ENCODE data around the gene RPTOR.

The RPTOR gene

GRCh38 chr17:80992948-80993624 lies 448.4 kb downstream of the RPTOR start:
- Histone ChIP-seq H3K4me3 (ENCODE audit: low read length) (peak overlapping the region; percentile 84), H2AFZ (ENCODE audit: low read depth, low read length) (no peak overlapping the region), H4K20me1 (ENCODE audit: insufficient read depth, low read length) (no peaks in the 10 kb centered on the region), H3K27me3 (ENCODE audit: low read depth, low read length) (peaks cover 4% of the 10 kb centered on the region), H3K36me3 (replicated peaks; ENCODE audit: low read depth, low read length) (no peaks in the 10 kb centered on the region), H3K79me2 (ENCODE audit: low read length) (peaks cover 9% of the 10 kb centered on the region), H3K4me1 (ENCODE audit: low read length) (peaks cover 12% of the 10 kb centered on the region), H3K9ac (ENCODE audit: low read length) (peak overlapping the region; percentile 72), H3K9me3 (ENCODE audit: insufficient read depth, low read length) (no peaks in the 10 kb centered on the region), H3K4me2 (ENCODE audit: low read length) (peak overlapping the region; percentile 97), H3K27ac (ENCODE audit: low read length) (no peak overlapping the region)
- no peak for TF ChIP-seq EZH2phosphoT487 (IDR thresholded peaks at IDR 0.05; ENCODE audit: low read depth)
- TF ChIP-seq, protein P1, sequence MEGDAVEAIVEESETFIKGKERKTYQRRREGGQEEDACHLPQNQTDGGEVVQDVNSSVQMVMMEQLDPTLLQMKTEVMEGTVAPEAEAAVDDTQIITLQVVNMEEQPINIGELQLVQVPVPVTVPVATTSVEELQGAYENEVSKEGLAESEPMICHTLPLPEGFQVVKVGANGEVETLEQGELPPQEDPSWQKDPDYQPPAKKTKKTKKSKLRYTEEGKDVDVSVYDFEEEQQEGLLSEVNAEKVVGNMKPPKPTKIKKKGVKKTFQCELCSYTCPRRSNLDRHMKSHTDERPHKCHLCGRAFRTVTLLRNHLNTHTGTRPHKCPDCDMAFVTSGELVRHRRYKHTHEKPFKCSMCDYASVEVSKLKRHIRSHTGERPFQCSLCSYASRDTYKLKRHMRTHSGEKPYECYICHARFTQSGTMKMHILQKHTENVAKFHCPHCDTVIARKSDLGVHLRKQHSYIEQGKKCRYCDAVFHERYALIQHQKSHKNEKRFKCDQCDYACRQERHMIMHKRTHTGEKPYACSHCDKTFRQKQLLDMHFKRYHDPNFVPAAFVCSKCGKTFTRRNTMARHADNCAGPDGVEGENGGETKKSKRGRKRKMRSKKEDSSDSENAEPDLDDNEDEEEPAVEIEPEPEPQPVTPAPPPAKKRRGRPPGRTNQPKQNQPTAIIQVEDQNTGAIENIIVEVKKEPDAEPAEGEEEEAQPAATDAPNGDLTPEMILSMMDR (IDR thresholded peaks at IDR 0.05; ENCODE audit: low read depth, low read length) = no peak

GRCh38 chr17:80995131-80995530 lies 450.5 kb downstream of the RPTOR start:
- no peak for TF ChIP-seq EZH2phosphoT487 (IDR thresholded peaks at IDR 0.05; ENCODE audit: low read depth)
- TF ChIP-seq, protein P1 (IDR thresholded peaks at IDR 0.05; ENCODE audit: low read depth, low read length) = no peak
- no peak overlapping the region for H3K9ac ChIP-seq (ENCODE audit: low read length)
- no peaks in the 10 kb centered on the region for H3K36me3 ChIP-seq (replicated peaks; ENCODE audit: low read depth, low read length)
- no peaks in the 10 kb centered on the region for H4K20me1 ChIP-seq (ENCODE audit: insufficient read depth, low read length)
- no peak overlapping the region for H3K4me3 ChIP-seq (ENCODE audit: low read length)
- H2AFZ ChIP-seq (ENCODE audit: low read depth, low read length) = no peak overlapping the region
- H3K27me3 ChIP-seq (ENCODE audit: low read depth, low read length) = no peaks in the 10 kb centered on the region
- no peaks in the 10 kb centered on the region for H3K9me3 ChIP-seq (ENCODE audit: insufficient read depth, low read length)
- no peak overlapping the region for H3K27ac ChIP-seq (ENCODE audit: low read length)
- H3K4me1 ChIP-seq (ENCODE audit: low read length) = peaks cover 12% of the 10 kb centered on the region
- H3K4me2 ChIP-seq (ENCODE audit: low read length) = no peak overlapping the region
- H3K79me2 ChIP-seq (ENCODE audit: low read length) = peaks cover 9% of the 10 kb centered on the region

GRCh38 chr17:80996422-80997305 lies 452.0 kb downstream of the RPTOR start:
- Histone ChIP-seq H3K36me3 (replicated peaks; ENCODE audit: low read depth, low read length) (no peaks in the 10 kb centered on the region), H3K4me1 (ENCODE audit: low read length) (peaks cover 8% of the 10 kb centered on the region), H3K9ac (ENCODE audit: low read length) (no peak overlapping the region), H3K4me3 (ENCODE audit: low read length) (no peak overlapping the region), H3K27ac (ENCODE audit: low read length) (no peak overlapping the region), H2AFZ (ENCODE audit: low read depth, low read length) (no peak overlapping the region), H3K79me2 (ENCODE audit: low read length) (peaks cover 9% of the 10 kb centered on the region), H3K27me3 (ENCODE audit: low read depth, low read length) (no peaks in the 10 kb centered on the region), H4K20me1 (ENCODE audit: insufficient read depth, low read length) (no peaks in the 10 kb centered on the region), H3K9me3 (ENCODE audit: insufficient read depth, low read length) (no peaks in the 10 kb centered on the region), H3K4me2 (ENCODE audit: low read length) (no peak overlapping the region)
- no peak for TF ChIP-seq EZH2phosphoT487 (IDR thresholded peaks at IDR 0.05; ENCODE audit: low read depth)
- TF ChIP-seq, protein P1 (IDR thresholded peaks at IDR 0.05; ENCODE audit: low read depth, low read length) = peak; percentile 10; the same call in 1 of the 2 replicates

DNA sequence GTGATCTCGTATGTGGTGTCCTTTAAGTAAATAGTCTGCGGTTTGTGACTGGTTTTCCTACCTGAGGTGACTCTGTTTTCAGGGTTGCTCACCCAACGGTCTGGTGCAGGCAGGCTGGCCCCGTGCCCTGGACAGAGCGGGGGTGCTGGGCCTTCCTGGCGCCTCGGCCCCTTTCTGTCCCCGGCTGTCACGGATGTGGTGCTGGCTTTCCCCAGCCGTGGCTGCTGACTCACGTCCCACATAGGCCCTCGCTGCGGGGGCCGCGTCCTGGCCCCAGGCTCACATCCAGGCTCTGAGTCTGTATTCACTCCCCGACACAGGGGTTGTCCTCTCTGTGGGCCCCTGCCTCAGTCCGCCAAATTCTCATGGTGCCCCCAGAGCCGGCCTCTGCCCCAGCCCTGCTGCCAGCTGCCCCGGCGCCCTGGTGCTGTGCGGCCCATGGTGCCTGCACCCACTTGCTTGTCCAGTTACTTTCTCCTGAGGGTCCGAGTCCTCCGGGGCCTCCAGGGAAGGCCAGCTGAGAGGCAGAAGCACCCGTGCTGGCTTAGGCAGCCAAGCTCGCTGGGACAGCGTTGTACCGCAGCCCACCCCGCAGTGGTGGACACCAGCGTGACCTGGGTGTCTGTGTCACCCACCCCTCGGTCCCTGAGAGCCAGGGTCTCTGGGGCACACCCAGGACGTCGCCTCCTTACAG lies 452.9 kb downstream of the RPTOR start:
- H3K4me2 ChIP-seq (ENCODE audit: low read length) = no peak overlapping the region
- H3K4me1 ChIP-seq (ENCODE audit: low read length) = peaks cover 8% of the 10 kb centered on the region
- no peaks in the 10 kb centered on the region for H3K36me3 ChIP-seq (replicated peaks; ENCODE audit: low read depth, low read length)
- peaks cover 5% of the 10 kb centered on the region for H3K79me2 ChIP-seq (ENCODE audit: low read length)
- no peaks in the 10 kb centered on the region for H3K27me3 ChIP-seq (ENCODE audit: low read depth, low read length)
- H3K27ac ChIP-seq (ENCODE audit: low read length) = no peak overlapping the region
- no peak overlapping the region for H3K9ac ChIP-seq (ENCODE audit: low read length)
- TF ChIP-seq, protein P1 (IDR thresholded peaks at IDR 0.05; ENCODE audit: low read depth, low read length) = no peak
- no peak for TF ChIP-seq EZH2phosphoT487 (IDR thresholded peaks at IDR 0.05; ENCODE audit: low read depth)
- H4K20me1 ChIP-seq (ENCODE audit: insufficient read depth, low read length) = no peaks in the 10 kb centered on the region
- H2AFZ ChIP-seq (ENCODE audit: low read depth, low read length) = no peak overlapping the region
- H3K4me3 ChIP-seq (ENCODE audit: low read length) = no peak overlapping the region
- no peaks in the 10 kb centered on the region for H3K9me3 ChIP-seq (ENCODE audit: insufficient read depth, low read length)
